Muscle layer of duodenum (tissue), 2 donors: ENCODE results near the gene RPS6KA5.

Experiments used
- H3K27ac ChIP-seq: one replicate; pipeline ENCODE4 v1.7.0; 2013; ENCODE audit warnings: mild to moderate bottlenecking, low read length
- H3K27me3 ChIP-seq: one replicate; pipeline ENCODE4 v1.7.0; 2013; ENCODE audit warnings: low read depth, mild to moderate bottlenecking, control low read depth, low read length
- H3K36me3 ChIP-seq, 2 donors: one replicate each; pipeline ENCODE4 v1.7.0; 2013; ENCODE audit warnings: low read length in 2 of 2, control low read depth in 1 of 2, mild to moderate bottlenecking in 1 of 2; ENCODE audit not compliant: insufficient read depth in 2 of 2, control insufficient read depth in 1 of 2
- H3K4me1 ChIP-seq, 2 donors: one replicate each; pipeline ENCODE4 v1.7.0; 2013; ENCODE audit warnings: low read length in 2 of 2, mild to moderate bottlenecking in 2 of 2, control low read depth in 1 of 2, moderate library complexity in 1 of 2; ENCODE audit not compliant: insufficient read depth in 2 of 2, control insufficient read depth in 1 of 2
- H3K4me3 ChIP-seq, 2 donors: one replicate each; pipeline ENCODE4 v1.7.0; 2013; ENCODE audit warnings: low read length in 2 of 2, low read depth in 1 of 2, mild to moderate bottlenecking in 1 of 2
- H3K9me3 ChIP-seq, 2 donors: one replicate each; pipeline ENCODE4 v1.7.0; 2013; ENCODE audit warnings: low read length in 2 of 2, control low read depth in 1 of 2, mild to moderate bottlenecking in 1 of 2; ENCODE audit not compliant: control insufficient read depth in 1 of 2
- donor health status: healthy.

The RPS6KA5 gene

GRCh38 chr14:91005716-91006115 is 54.7 kb downstream of the RPS6KA5 start:
- H3K4me3 ChIP-seq: no peak overlapping the region
- no peaks in the 10 kb centered on the region for H3K9me3 ChIP-seq
- peaks cover 3 to 17% of the 10 kb centered on the region in 2 donors for H3K4me1 ChIP-seq
- H3K27ac ChIP-seq: peak overlapping the region; percentile 56
- no peaks in the 10 kb centered on the region for H3K36me3 ChIP-seq
- H3K27me3 ChIP-seq: no peaks in the 10 kb centered on the region

DNA sequence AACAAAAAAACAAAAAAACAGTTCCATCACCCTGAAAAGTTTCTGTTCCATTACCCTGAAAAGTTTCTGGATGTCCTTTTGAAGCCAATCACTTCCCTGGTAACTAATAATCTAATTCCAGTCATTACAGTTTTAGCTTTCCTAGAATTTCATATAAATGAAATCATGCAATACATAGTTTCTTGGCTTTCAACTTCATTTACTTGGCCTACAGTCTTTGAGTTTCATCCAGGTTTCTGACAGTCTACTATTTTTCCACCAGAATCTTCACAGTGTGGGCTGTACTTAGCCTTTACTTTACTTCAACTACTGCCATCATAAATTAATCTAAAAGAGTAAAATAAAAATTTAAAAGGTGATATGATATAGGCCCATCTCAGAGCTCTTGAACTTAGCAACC is 55.5 kb downstream of the RPS6KA5 start:
- Histone ChIP-seq H3K4me3 (no peak overlapping the region), H3K27ac (no peak overlapping the region)

DNA sequence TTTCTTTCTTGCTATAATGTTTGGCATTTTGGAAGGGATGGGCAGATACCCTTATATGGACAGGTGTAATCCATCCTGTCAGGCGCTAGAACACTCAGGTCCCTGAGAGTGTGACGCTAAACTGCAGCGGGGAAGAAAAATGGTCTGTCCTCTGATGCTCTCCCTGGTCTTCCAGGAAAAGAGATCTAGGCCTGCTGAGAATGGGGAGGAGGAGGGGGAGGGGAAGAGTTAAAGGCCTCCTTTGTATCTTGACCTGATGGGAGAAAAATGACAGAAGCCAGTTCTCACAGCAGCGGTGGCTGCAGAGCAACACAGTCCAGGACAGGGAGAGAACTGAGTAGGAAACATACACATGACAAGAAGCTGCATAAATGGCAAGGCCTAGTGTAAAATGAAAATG is 61.1 kb downstream of the RPS6KA5 start:
- peaks cover 0 to 13% of the 10 kb centered on the region in 2 donors for H3K4me1 ChIP-seq
- H3K27ac ChIP-seq: peak overlapping the region; percentile 63

More for the DNA sequence above, 55.5 kb downstream of the RPS6KA5 start:
- Histone ChIP-seq H3K9me3 (no peaks in the 10 kb centered on the region), H3K4me1 (peaks cover 3 to 17% of the 10 kb centered on the region in 2 donors), H3K27me3 (no peaks in the 10 kb centered on the region), H3K36me3 (no peaks in the 10 kb centered on the region)

DNA sequence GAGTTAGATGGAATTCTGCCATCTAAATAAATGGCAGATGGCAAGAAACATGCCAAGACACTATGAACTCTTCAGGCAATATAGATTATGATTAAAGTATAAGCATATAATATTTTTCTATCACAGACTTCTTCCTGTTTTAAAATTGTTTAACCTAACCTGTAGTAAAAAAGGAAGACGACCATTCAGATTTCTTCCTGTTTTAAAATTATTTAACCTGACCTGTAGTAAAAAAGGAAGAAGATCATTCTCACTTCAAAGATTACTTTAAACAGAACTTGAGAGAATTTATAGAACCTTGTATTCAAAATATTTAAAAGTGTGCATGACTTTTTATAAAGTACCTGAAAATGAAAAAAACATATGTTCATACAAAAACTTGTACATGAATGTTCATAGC is 63.5 kb downstream of the RPS6KA5 start:
- no peaks in the 10 kb centered on the region for H3K27me3 ChIP-seq
- H3K27ac ChIP-seq: peak overlapping the region; percentile 23
- H3K36me3 ChIP-seq: peaks cover 0 to 4% of the 10 kb centered on the region in 2 donors
- H3K4me3 ChIP-seq: no peak overlapping the region
- peaks cover 0 to 13% of the 10 kb centered on the region in 2 donors for H3K4me1 ChIP-seq
- no peaks in the 10 kb centered on the region for H3K9me3 ChIP-seq

More for the DNA sequence above, 61.1 kb downstream of the RPS6KA5 start:
- Histone ChIP-seq H3K9me3 (no peaks in the 10 kb centered on the region), H3K4me3 (no peak overlapping the region), H3K36me3 (peaks cover 0 to 4% of the 10 kb centered on the region in 2 donors), H3K27me3 (no peaks in the 10 kb centered on the region)

GRCh38 chr14:90995785-90996184 is 64.7 kb downstream of the RPS6KA5 start:
- H3K9me3 ChIP-seq: no peaks in the 10 kb centered on the region
- H3K4me3 ChIP-seq: no peak overlapping the region
- peaks cover 0 to 4% of the 10 kb centered on the region in 2 donors for H3K36me3 ChIP-seq
- no peak overlapping the region for H3K27ac ChIP-seq
- H3K4me1 ChIP-seq: peaks cover 0 to 13% of the 10 kb centered on the region in 2 donors
- H3K27me3 ChIP-seq: no peaks in the 10 kb centered on the region

- no peaks in the 10 kb centered on the region for H3K27me3 ChIP-seq
- H3K4me1 ChIP-seq: peaks cover 0 to 4% of the 10 kb centered on the region in 2 donors
- peaks cover 0 to 4% of the 10 kb centered on the region in 2 donors for H3K36me3 ChIP-seq
- no peaks in the 10 kb centered on the region for H3K9me3 ChIP-seq
- H3K27ac ChIP-seq: no peak overlapping the region
- no peak overlapping the region for H3K4me3 ChIP-seq
These were observed 66.6 kb downstream of the RPS6KA5 start for GRCh38 chr14:90993792-90994191.

DNA sequence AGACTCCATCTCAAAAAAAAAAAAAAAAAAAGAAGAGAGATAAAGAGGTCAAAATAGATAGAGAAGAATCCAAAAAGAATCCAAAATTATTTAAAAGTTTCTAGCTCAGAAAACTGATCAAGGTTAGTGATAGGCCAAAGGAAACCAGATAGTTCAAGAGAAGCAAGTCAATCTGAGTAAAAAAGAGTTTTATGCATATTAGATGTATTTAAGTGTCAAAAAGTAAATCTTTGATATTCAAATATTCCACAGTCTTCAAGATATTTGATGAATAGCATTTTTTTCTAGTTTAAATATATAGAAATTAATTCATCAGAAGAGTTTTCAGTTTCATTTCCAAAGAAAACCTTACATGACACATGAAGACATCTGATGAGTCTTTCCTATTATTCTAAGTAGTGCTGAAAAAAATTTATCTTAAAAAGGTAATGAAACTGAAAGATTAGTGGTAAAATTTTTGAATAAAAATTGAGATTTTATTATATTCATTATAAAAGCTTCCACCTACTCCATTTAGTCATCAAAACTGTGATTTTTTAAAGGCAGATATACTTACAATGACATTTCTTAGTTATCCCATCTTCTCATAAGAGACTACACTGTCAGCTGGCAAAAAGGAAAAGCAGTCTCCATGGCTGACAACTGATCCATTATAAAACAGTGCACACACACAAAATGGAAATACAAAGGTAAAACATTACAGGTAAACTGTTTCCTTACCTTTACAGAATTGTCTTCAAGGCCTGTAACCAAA is 68.6 kb downstream of the RPS6KA5 start:
- no peak overlapping the region for H3K27ac ChIP-seq
- peaks cover 0 to under 1% of the 10 kb centered on the region in 2 donors for H3K4me1 ChIP-seq
- no peaks in the 10 kb centered on the region for H3K27me3 ChIP-seq

GRCh38 chr14:90990141-90990540 is 70.3 kb downstream of the RPS6KA5 start:
- H3K27me3 ChIP-seq: no peaks in the 10 kb centered on the region
- no peaks in the 10 kb centered on the region for H3K36me3 ChIP-seq
- H3K4me1 ChIP-seq: peaks cover 0 to 5% of the 10 kb centered on the region in 2 donors
- no peak overlapping the region for H3K4me3 ChIP-seq
- no peaks in the 10 kb centered on the region for H3K9me3 ChIP-seq
- no peak overlapping the region for H3K27ac ChIP-seq

More for the DNA sequence above, 68.6 kb downstream of the RPS6KA5 start:
- H3K36me3 ChIP-seq: no peaks in the 10 kb centered on the region
- H3K4me3 ChIP-seq: no peak overlapping the region
- H3K9me3 ChIP-seq: no peaks in the 10 kb centered on the region

GRCh38 chr14:90987140-90987539 is 73.3 kb downstream of the RPS6KA5 start:
- H3K9me3 ChIP-seq: no peaks in the 10 kb centered on the region
- H3K4me1 ChIP-seq: peaks cover 0 to 5% of the 10 kb centered on the region in 2 donors
- no peak overlapping the region for H3K27ac ChIP-seq
- no peaks in the 10 kb centered on the region for H3K27me3 ChIP-seq
- no peaks in the 10 kb centered on the region for H3K36me3 ChIP-seq
- H3K4me3 ChIP-seq: no peak overlapping the region

DNA sequence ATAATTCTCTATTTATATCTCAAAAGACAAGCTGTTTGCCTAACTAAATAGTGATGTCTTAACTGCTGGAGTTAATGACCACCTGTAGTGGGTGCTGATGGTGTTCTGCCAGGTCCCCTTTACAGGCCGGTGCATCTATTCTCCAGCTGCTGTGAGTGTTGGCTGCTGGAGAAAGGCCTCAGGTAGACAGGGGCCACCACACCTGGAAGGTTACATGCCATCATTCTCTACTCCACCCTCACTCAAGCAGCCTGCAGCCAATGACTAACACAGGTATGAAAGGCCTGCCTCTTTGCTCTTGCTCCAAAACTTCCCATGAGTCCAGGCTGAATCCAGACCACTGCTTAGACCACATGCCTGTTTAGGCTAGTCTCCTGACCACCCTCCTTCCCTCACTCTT is 73.9 kb downstream of the RPS6KA5 start:
- Histone ChIP-seq H3K9me3 (no peaks in the 10 kb centered on the region), H3K4me3 (no peak overlapping the region), H3K27me3 (no peaks in the 10 kb centered on the region), H3K4me1 (peaks cover 0 to 5% of the 10 kb centered on the region in 2 donors), H3K36me3 (no peaks in the 10 kb centered on the region), H3K27ac (no peak overlapping the region)

DNA sequence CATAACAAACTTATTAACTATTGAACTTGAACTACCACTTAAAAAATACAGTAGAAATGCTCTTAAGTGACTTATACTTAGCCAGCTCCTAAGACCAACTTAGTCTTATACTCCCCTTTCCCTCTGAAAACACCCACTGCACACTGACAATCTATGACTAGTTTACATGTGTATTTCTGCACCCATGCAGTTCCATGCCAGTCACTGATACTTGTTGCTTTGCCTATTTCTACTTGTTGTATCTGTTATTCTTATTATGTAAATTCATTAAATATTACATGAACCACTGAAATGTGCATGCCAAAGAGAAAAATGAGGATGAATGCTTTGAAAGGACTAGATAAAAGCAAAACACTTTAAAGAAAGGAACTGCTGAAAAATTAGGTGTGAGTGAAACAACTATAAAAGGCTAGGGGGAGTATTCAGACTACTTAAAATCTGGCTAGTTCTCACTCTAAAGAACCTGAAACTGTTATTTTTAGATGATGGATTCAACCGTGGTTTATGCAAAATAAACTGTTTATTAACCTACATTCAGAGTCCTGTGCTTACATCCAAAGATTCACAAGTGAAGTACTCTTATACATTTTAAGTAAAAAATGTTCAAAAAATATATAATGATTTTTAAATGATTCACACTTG is 74.7 kb downstream of the RPS6KA5 start:
- Histone ChIP-seq H3K4me3 (no peak overlapping the region), H3K36me3 (no peaks in the 10 kb centered on the region), H3K4me1 (peaks cover 0 to 5% of the 10 kb centered on the region in 2 donors), H3K27me3 (no peaks in the 10 kb centered on the region), H3K27ac (no peak overlapping the region), H3K9me3 (no peaks in the 10 kb centered on the region)
